ENCODE data around the gene SHKBP1.

- TF ChIP-seq CTCF (IDR thresholded peaks at IDR 0.05), result no peak
- TF ChIP-seq POLR2A (IDR thresholded peaks at IDR 0.05), result no peak
These were observed 20.5 kb upstream of the SHKBP1 start for GRCh38 chr19:40555978-40556689.

Measured in testis (tissue), 2 donors.